Smooth muscle cell (in vitro differentiated cells): ENCODE results near the gene DLK2. TPM values are rescaled to one million over a fixed set of nuclear protein-coding genes. Genes with fewer than 3 reads are reported as not detected.
"Not testable (repeated sequence)": the region's sequence is repeated elsewhere in the genome, so short reads cannot be mapped to it uniquely, and the experiment has no call there.

ENCODE experiments used
- DNase-seq: peaks from one replicate; lab custom pipeline; 2025; ENCODE audit not compliant: unreplicated experiment; lab: John Stamatoyannopoulos, UW
- H2AFZ ChIP-seq: fragments of 200-600 bp; sonication (generic); 2 replicates; pipeline ENCODE4 v1.6.0; 2016; ENCODE audit warnings: antibody characterized with exemption, low read depth, mild to moderate bottlenecking
- H3F3A ChIP-seq: fragments of 200-600 bp; sonication (generic); 2 replicates; pipeline ENCODE4 v1.6.0; 2017; ENCODE audit warnings: antibody characterized with exemption, low read depth
- H3K27ac ChIP-seq: fragments of 200-600 bp; sonication (generic); 2 replicates; pipeline ENCODE4 v1.5.1; 2016; ENCODE audit warnings: low read depth, mild to moderate bottlenecking
- H3K27me3 ChIP-seq: fragments of 200-600 bp; sonication (generic); 2 replicates; pipeline ENCODE4 v1.6.1; 2016; ENCODE audit warnings: low read depth, mild to moderate bottlenecking
- H3K36me3 ChIP-seq: fragments of 200-600 bp; sonication (generic); 2 replicates; pipeline ENCODE4 v1.5.1; 2016; ENCODE audit warnings: low read depth
- H3K4me1 ChIP-seq: fragments of 200-600 bp; sonication (generic); 2 replicates; pipeline ENCODE4 v1.5.1; 2016; ENCODE audit warnings: low read depth
- H3K4me2 ChIP-seq: fragments of 200-600 bp; sonication (generic); 2 replicates; pipeline ENCODE4 v1.6.0; 2016; ENCODE audit warnings: mild to moderate bottlenecking
- H3K4me3 ChIP-seq: fragments of 200-600 bp; sonication (generic); 2 replicates; pipeline ENCODE4 v1.5.1; 2016; ENCODE audit warnings: mild to moderate bottlenecking
- H3K79me2 ChIP-seq: fragments of 200-600 bp; sonication (generic); 2 replicates; pipeline ENCODE4 v1.6.0; 2016; ENCODE audit warnings: low read depth, mild to moderate bottlenecking
- H3K9ac ChIP-seq: fragments of 200-600 bp; sonication (generic); 2 replicates; pipeline ENCODE4 v1.6.0; 2016; ENCODE audit warnings: low read depth
- H3K9me3 ChIP-seq: fragments of 200-600 bp; sonication (generic); replicated peaks from 2 replicates; pipeline ENCODE4 v1.5.1; 2016; ENCODE audit warnings: low read depth
- H4K20me1 ChIP-seq: fragments of 200-600 bp; sonication (generic); 2 replicates; pipeline ENCODE4 v1.6.0; 2016; ENCODE audit warnings: low read depth
- WGBS: methylation state at CpG from one replicate; pipeline ENCODE4 v1.1.7; 2016; ENCODE audit warnings: low lambda C conversion rate; 5-methylcytosine and 5-hydroxymethylcytosine counted together
- polyA plus RNA-seq: library from polyadenylated mRNA; unstranded; fragments of >200 nt; fragmentation: Nextera tagmentation; extraction: Ambion mirVana; gene quantifications from 2 replicates; pipeline ENCODE4 v1.2.1, GENCODE V29; 2016
- total RNA-seq: library from RNA; depleted of rRNA; stranded (reverse); fragments of >200 nt; gene quantifications from 2 replicates; pipeline ENCODE4 v1.2.3, GENCODE V29; 2014
- TF ChIP-seq, protein P1 (sequence below): fragments of 200-600 bp; sonication (generic); IDR thresholded peaks from 2 replicates; pipeline ENCODE4 v1.5.1; 2017; ENCODE audit warnings: borderline replicate concordance, mild to moderate bottlenecking, antibody characterized with exemption; ENCODE audit not compliant: insufficient read depth, poor library complexity, severe bottlenecking

DLK2 gene
- total and polyA plus RNA-seq, 2 experiments from 2014 or later, result 0.27 to 3.8 TPM

DNA sequence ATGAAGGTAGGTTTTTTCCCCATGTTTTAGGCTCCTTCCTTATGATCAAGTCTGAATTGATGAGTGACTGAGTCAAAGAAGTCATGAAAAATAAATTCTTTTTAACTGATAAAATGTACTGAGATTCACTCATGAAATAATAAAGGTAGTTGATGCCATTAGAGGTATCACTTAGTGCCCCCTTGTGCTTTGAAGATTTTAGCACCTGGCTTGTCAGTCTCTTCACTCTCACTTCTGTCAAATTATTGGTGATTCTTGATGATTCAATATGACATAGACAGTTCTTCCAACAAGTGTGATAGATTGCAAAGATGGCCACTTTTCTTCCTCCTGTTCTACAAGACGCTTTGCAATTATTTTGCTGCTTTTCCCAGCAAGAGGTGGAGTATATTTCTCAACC lies 4.2 kb upstream of the DLK2 start:
- H3K36me3 ChIP-seq, result no peaks in the 10 kb centered on the region
- 84% methylated on average over 1 of the region's 1 CpG for WGBS
- no peaks in the 10 kb centered on the region for H3K79me2 ChIP-seq
- H3K27ac ChIP-seq, result no peak overlapping the region
- H3K4me2 ChIP-seq, result no peak overlapping the region
- H3K9me3 ChIP-seq, result no peaks in the 10 kb centered on the region
- H3K27me3 ChIP-seq, result peaks cover 9% of the 10 kb centered on the region
- TF ChIP-seq, protein P1, sequence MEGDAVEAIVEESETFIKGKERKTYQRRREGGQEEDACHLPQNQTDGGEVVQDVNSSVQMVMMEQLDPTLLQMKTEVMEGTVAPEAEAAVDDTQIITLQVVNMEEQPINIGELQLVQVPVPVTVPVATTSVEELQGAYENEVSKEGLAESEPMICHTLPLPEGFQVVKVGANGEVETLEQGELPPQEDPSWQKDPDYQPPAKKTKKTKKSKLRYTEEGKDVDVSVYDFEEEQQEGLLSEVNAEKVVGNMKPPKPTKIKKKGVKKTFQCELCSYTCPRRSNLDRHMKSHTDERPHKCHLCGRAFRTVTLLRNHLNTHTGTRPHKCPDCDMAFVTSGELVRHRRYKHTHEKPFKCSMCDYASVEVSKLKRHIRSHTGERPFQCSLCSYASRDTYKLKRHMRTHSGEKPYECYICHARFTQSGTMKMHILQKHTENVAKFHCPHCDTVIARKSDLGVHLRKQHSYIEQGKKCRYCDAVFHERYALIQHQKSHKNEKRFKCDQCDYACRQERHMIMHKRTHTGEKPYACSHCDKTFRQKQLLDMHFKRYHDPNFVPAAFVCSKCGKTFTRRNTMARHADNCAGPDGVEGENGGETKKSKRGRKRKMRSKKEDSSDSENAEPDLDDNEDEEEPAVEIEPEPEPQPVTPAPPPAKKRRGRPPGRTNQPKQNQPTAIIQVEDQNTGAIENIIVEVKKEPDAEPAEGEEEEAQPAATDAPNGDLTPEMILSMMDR, result no peak
- no peak overlapping the region for H3K9ac ChIP-seq
- no peak overlapping the region for H3K4me3 ChIP-seq
- DNase-seq, result no peak
- H3F3A ChIP-seq, result no peaks in the 10 kb centered on the region
- peaks cover 4% of the 10 kb centered on the region for H3K4me1 ChIP-seq
- H4K20me1 ChIP-seq, result no peaks in the 10 kb centered on the region
- H2AFZ ChIP-seq, result no peak overlapping the region

DNA sequence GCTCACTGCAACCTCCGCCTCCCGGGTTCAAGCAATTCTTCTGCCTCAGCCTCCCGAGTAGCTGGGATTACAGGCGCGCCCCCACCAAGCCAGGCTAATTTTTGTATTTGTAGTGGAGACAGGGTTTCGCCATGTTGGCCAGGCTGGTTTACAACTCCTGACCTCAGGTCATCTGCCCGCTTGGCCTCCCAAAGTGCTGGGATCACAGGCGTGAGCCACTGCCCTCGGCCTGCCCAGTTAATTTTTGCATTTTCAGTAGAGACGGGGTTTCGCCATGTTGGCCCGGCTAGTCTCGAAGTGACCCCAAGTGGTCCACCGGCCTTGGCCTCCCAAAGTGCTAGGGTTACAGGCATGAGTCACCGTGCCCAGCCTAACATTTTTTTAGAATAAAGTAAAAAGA lies 2.8 kb upstream of the DLK2 start:
- not testable (repeated sequence) for H3K27me3 ChIP-seq, H3K9ac ChIP-seq, H3K36me3 ChIP-seq, H2AFZ ChIP-seq, DNase-seq, H4K20me1 ChIP-seq, H3K4me1 ChIP-seq, H3K27ac ChIP-seq, H3K4me2 ChIP-seq, H3K4me3 ChIP-seq, H3K79me2 ChIP-seq, H3K9me3 ChIP-seq, H3F3A ChIP-seq
- 96% methylated on average over 15 of the region's 15 CpGs for WGBS

GRCh38 chr6:43457643-43458042 lies 2.3 kb upstream of the DLK2 start:
- peaks cover 9% of the 10 kb centered on the region for H3K27me3 ChIP-seq
- H3K4me2 ChIP-seq, result peak overlapping the region; percentile 47
- H2AFZ ChIP-seq, result no peak overlapping the region
- no peaks in the 10 kb centered on the region for H3K79me2 ChIP-seq
- H3K9me3 ChIP-seq, result no peaks in the 10 kb centered on the region
- H3K9ac ChIP-seq, result no peak overlapping the region
- H3K27ac ChIP-seq, result no peak overlapping the region
- TF ChIP-seq, protein P1, result no peak
- H3F3A ChIP-seq, result peaks cover 3% of the 10 kb centered on the region
- H3K4me3 ChIP-seq, result no peak overlapping the region
- no peaks in the 10 kb centered on the region for H4K20me1 ChIP-seq
- peaks cover 4% of the 10 kb centered on the region for H3K4me1 ChIP-seq
- H3K36me3 ChIP-seq, result no peaks in the 10 kb centered on the region
- WGBS, result 55% methylated on average over 9 of the region's 9 CpGs
- DNase-seq, result no peak

DNA sequence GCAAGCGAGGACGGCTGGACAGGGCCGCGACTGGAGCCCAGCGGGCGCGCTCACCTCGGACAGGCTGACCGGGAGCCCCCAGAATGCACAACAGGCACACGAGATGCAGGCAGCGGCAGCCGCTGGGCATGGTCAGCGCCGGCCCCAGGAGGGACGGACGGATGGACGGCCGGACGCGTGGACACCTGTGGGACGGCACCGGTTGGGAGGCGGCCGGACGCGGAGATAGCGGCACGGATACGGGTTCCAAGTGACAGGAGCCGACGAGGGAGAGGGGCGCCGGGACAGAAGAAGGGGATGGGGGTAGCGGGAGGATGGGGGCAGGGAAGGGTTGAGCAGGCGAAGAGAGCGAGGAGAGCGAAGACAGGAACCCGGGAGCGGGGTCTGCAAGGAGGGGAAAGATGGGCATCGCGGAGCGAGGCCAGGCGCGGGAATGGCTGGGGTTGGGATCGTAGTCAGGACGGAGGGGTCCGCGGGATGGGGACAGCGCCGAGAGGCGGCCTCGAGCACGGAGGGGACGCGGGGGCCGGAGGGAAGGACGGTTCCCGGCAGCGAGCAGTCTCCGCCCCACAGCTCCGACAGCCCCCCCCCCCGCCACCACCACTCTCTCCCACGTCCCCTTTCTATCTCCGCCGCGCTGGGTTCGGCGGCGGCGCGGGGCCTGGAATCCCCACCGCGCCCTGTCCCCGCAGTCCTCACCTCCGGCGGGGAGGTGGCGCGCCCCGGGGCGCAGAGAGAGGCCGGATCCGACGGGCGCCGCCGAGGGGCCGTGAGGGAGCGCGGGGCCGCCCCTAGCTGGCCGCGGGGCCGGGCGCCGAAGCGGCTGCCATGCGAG lies 435 bp downstream of the DLK2 start:
- no peak overlapping the region for H3K9ac ChIP-seq
- WGBS, result under 1% methylated on average over 43 of the region's 97 CpGs

More for the DNA sequence above, 435 bp downstream of the DLK2 start:
- H3F3A ChIP-seq, result peaks cover 3% of the 10 kb centered on the region
- no peaks in the 10 kb centered on the region for H3K79me2 ChIP-seq
- no peaks in the 10 kb centered on the region for H3K36me3 ChIP-seq
- peaks cover 4% of the 10 kb centered on the region for H3K4me1 ChIP-seq
- peak overlapping the region; percentile 74 for H2AFZ ChIP-seq
- H3K9me3 ChIP-seq, result no peaks in the 10 kb centered on the region
- no peak overlapping the region for H3K27ac ChIP-seq
- TF ChIP-seq, protein P1, result no peak
- peak overlapping the region; percentile 69 for H3K4me3 ChIP-seq
- DNase-seq, result peak; percentile 46
- peak overlapping the region; percentile 96 for H3K4me2 ChIP-seq
- no peaks in the 10 kb centered on the region for H4K20me1 ChIP-seq
- peaks cover 4% of the 10 kb centered on the region for H3K27me3 ChIP-seq
